HG03135 (cell line): ENCODE results near the gene RAD51B.

Source experiments
- ATAC-seq: cut with Tn5 transposase; IDR thresholded peaks from one replicate; pipeline ENCODE4 v1.9.1; 2021; ENCODE audit warnings: mild to moderate bottlenecking, moderate library complexity; ENCODE audit not compliant: unreplicated experiment

RAD51B gene

GRCh38 chr14:68228656-68229055, 409.1 kb downstream of the RAD51B start:
- ATAC-seq: no peak

- no peak for ATAC-seq
Measured at GRCh38 chr14:68229423-68230100, 410.0 kb downstream of the RAD51B start.

GRCh38 chr14:68230202-68230949, 410.8 kb downstream of the RAD51B start:
- ATAC-seq: no peak

- no peak for ATAC-seq
Measured at GRCh38 chr14:68230950-68231717, 411.6 kb downstream of the RAD51B start.

GRCh38 chr14:68231898-68232297, 412.3 kb downstream of the RAD51B start:
- ATAC-seq: no peak

- ATAC-seq: peak; percentile 70
Measured at GRCh38 chr14:68232300-68233055, 412.9 kb downstream of the RAD51B start.

GRCh38 chr14:68233101-68233784, 413.7 kb downstream of the RAD51B start:
- no peak for ATAC-seq

- no peak for ATAC-seq
Measured at GRCh38 chr14:68234101-68234905, 414.7 kb downstream of the RAD51B start.

- no peak for ATAC-seq
Measured at GRCh38 chr14:68235011-68235410, 415.4 kb downstream of the RAD51B start.

- no peak for ATAC-seq
Measured at GRCh38 chr14:68236582-68237458, 417.2 kb downstream of the RAD51B start.

- ATAC-seq: no peak
Measured at GRCh38 chr14:68238551-68238950, 419.0 kb downstream of the RAD51B start.

GRCh38 chr14:68238976-68239375, 419.4 kb downstream of the RAD51B start:
- ATAC-seq: no peak

- no peak for ATAC-seq
Measured at GRCh38 chr14:68239988-68240771, 420.6 kb downstream of the RAD51B start.

GRCh38 chr14:68241862-68242487, 422.4 kb downstream of the RAD51B start:
- ATAC-seq: no peak

GRCh38 chr14:68243450-68244010, 424.0 kb downstream of the RAD51B start:
- ATAC-seq: no peak

GRCh38 chr14:68244262-68244980, 424.8 kb downstream of the RAD51B start:
- ATAC-seq: no peak
